HG03520 (cell line): Measurements from ENCODE around the gene RDH11.
"Not testable (repeated sequence)": the region's sequence is repeated elsewhere in the genome, so short reads cannot be mapped to it uniquely, and the experiment has no call there.

Source experiments
- ATAC-seq: cut with Tn5 transposase; IDR thresholded peaks from one replicate; pipeline ENCODE4 v1.9.1; 2021; ENCODE audit warnings: mild to moderate bottlenecking, moderate library complexity; ENCODE audit not compliant: unreplicated experiment

Gene RDH11

DNA sequence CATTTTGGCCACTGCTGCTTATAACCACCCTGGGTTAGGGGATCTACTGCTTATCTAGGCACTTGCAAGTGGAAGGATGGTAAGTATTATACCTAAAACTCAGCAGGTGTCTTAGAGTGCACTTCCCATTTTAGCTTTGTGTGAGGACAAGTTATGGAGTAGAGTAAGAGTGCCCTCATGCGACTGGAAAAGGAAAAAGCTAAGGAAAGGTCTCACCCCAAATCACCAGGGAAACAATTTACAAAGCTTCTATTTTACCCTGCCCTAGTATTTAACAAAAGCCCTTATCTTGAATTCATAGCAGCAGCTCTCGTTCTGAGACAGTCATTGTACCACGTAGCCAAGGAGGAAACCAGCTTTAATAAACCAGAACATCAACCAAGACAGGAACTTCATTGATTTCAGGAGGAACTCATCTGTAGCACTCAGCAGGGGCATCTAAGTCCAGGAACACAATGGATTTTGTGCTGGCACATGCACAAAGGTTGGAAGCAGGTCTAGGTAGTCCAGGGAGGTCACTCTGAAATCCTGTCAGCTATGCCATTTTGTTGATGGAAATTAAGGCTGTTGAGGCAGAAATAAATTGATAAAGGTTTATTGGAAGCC, 9.0 kb upstream of the RDH11 start:
- no peak for ATAC-seq

DNA sequence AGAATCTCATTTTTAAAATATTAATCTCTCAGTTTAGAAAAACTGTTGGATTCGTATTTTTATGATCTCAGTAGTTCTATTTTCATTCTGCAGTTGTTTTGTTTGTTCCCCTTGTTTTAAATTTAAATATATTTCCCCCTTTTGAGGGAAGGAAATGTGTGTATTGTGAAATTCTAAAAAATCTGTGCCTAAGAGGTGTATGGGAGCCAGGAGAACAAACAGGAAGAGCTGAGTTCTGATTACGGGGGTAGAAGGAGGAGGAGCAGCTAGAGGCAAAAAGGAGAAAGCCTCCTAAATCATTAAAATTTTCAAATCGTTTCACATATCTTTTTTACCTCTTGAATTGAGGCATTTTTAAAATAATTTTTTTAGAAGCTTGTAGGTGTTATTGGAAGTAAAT, 8.4 kb upstream of the RDH11 start:
- no peak for ATAC-seq

DNA sequence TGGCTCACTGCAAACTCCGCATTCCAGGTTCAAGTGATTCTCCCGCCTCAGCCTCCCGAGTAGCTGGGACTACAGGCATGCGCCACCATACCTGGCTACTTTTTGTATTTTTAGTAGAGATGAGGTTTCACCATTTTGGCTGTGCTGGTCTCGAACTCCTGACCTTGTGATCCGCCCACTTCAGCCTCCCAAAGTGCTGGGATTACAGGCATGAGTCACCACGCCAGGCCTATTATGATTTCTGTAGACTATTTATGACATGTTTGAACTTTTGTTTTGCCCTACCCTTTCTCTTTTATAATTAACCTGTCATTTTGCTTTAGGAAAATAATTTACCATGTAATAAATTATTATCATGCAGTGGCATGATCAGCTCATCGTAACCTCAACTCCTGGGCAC, 5.9 kb upstream of the RDH11 start, which contains the start of gene RDH12:
Gene RDH12, plus strand, starts transcription at position 395 of the 400 bp plus-strand sequence. CDS start 20,757 bp downstream, outside the sequence.
- ATAC-seq: not testable (repeated sequence)

DNA sequence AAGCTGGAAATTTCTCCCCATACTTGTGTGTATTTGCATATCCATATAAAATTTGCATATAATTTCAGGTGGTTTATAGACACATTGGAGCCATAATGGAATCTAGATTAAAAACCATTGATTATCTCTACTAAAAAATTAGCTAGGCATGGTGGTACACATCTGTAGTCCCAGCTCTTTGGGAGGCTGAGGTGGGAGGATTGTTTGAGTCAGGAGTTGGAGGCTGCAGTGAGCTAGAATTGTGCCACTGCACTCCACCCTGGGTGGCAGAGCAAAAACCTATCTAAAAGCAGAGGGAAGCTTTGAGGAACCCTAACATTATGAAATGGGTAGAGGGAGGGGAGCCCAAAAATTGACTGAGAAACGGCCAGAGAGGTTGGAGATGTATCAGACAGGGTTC, 2.6 kb upstream of the RDH11 start:
- no peak for ATAC-seq

DNA sequence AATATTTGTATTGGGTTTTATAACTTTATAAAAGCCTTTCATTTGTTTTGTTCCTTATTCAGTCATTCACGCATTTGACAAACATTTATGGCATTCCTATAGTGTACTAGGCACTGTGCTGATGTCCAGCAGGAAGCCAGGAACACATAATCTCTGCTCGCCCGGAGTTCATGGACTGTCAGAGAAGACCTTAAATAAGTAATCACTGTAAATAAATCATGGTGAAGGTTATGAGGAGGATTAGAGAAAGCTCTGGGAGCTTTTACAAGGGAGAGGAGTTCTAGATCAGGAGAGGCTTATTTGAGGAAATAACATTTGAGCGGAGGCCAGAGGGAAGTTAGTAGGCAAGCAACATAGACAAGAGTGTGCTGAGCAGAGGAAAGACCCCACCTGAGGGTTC, 1.4 kb upstream of the RDH11 start:
- no peak for ATAC-seq

DNA sequence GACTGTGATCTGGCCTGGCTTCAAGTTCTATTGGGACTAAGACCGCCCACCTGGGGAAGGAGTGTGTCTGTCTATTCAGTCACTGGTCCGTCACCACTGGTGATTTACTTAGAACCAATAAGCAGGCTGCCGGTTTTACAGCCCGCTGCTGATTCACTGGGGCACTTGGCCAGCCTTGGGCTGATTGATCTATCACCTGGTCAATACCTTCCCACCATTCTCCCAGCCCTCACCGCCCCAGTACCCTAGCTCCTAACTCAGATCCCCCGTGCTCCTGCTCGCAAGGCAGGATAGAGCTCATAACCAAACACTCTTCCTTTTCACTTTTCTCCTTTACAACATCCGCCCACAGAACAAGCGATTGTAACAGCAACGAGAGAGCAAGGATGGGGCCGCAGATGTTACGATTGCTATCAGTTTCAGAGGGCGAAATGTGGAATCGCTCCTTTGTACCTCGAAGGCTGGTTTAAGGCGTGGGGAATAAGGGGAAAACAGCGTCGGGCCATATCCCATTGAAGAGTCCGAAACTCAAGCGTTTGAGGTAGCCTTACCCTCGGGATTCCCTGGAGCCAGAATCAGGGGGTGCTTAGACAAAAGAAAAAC, 672 bp downstream of the RDH11 start:
- ATAC-seq: peak; percentile 79

DNA sequence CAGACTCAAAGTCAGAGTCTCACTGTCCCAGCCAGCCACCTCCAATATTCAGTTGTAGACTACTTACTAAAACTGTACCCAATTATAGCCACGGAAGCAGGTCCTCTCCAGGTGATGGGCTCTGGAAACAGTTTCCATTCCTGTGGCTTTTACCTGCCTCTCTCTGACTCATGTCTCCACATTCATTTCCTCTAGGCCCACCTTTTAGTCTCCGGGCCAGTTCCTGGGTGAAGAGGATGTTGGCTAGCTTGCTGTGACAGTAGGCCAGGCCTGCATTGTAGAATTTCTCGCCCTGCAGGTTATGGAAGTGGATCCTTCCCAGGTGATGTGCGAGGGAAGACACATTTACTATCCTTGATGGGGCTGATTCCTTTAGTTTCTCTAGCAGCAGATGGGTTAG, 5.6 kb downstream of the RDH11 start:
- ATAC-seq: no peak

DNA sequence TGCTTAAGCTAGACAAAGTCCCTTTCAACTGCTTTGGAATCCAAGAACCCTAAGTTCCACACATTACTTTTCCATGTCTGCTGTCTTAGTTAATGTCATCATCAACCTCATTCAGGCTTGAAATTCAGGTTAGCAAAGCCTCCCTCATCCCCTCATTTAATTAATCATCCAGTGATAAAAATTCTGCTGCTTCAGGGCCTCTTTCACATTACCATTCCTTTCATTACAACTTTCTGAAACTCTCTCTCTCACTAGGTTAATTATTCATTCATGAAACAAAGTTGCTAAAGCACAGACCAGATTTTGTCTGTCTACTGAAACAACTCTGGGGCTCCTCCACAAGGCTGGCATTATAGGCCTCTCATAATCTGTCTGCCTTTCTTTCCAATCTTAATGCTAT, 11.7 kb downstream of the RDH11 start:
- no peak for ATAC-seq

DNA sequence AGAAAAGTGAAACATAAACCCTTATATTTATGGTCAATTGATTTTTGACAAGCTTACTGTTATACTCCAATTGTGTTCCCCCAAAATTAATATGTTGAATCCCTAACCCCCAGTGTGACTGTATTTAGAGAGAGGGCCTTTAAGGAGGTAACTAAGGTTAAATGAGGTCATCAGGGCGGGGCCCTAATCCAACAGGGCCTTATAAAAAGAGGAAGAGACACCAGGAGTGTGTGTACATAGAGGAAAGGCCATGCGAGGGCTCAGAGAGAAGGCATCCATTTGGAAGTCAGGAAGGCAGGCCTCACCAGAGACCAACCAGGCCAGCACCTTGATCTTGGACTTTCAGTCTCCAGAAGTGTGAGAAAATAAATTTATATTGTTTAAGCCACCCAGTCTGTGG, 14.6 kb downstream of the RDH11 start:
- ATAC-seq: no peak

DNA sequence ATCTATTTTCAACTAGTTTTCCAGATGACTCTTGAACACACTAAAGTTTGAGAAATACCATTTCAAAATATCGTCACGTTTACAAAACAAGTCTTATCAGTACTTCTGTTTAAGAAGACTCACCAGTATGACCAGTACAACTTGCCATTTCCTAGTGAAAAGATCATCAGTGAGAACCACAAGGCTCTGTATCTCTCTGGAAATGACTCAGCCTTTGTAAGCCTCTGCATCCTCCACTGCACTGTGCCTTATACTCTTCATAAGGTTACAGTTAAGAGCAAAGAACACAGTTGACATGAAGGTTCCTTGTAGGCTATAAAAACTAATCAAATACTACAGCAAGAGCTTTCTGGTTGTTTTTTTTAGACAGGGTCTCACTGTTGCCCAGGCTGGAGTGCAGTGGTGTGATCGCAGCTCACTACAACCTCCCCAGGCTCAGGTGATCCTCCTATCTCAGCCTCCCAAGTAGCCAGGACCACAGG, 15.4 kb downstream of the RDH11 start:
- peak; percentile 93 for ATAC-seq

DNA sequence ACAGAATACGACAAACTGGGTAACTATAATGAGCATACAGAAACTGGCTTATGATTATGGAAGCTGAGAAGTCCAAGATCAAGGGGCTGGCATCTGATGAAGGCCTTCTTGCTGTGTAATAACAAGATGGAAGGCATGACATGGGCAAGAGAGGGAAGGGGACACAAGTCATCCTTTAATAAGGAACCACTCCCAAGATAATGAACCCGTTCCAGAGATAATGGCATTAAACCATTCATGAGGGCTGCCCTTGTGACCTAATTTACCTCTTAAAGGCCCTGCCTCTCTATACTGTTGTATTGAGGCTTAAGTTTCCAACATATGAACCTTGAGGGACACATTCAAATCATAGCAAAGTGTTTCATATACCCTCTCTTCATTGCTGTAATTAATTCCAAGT, 16.6 kb downstream of the RDH11 start:
- ATAC-seq: no peak

DNA sequence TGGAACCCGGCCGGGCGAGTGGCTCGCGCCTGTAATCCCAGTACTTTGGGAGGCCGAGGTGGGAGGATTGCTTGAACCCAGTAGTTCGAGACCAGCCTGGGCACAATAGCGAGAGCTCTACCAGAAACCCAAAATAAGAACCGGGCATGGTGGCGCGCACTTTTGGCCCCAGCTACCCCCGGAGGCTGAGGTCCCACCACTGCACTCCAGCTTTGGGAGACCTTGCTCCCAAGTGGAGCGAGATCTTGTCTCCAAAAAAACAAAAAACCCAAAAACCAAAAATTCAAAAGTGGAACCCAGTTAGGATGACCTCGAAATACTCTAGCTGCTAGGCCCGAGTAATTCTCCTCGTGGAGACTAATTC, 20.4 kb downstream of the RDH11 start:
- no peak for ATAC-seq

DNA sequence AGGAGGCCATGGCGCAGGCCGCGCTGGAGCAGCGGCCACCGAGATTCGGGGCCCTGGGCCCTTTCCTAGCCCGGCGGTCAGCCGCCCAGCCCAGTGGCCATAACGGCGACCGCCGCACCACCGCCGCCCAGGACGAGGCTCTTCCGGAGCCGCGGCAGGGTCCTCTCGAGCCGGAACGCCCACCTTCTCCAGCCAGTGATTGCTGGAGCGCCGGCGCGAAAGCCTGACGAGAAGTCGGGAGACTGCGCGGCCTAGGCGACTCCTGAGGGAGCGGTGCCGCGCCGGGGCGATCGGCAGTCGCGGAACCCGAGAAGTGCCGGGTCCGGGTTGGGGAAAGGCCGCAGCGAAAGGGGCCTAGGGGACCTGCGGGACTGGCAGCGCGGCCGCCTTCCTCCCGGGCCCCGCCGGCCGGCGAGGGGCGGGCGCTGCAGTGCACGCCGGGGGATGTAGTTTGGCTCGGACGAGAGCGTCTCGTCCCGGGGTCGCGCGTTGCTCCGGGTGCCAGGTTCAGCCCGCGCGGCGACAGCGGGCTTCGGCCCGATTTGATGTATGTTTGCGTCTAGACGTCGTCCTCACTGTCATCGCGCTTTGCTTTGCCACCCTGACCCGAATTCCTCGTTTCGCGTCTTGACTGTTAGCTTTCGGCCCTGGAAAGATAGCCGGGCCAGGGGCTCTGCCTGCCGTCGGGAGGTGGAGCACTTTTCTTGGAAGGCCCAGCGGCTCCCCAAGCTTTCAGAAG, 20.9 kb downstream of the RDH11 start, which contains the start of gene VTI1B:
Gene VTI1B, minus strand, starts transcription at position 153 of the 739 bp plus-strand sequence. Its CDS starts 143 bp downstream, at position 10.
- ATAC-seq: peak; percentile 70

DNA sequence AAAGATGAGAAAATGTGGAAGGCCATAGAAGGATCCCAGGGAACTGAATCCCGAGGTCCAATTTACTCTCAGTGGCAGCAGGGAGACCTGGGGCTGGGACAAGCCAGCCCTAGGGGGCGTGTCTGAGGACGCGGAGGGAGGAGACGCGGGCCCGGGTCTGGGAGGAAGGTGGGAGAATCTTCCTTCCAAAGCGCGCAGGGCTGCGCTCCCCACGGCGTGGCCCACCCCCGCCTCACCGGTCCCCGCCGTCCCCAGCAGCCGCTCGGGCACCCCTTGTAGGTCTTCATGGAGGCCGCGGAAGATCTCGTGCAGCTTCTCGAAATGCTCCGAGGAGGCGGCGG, 21.5 kb downstream of the RDH11 start:
- ATAC-seq: peak; percentile 43

DNA sequence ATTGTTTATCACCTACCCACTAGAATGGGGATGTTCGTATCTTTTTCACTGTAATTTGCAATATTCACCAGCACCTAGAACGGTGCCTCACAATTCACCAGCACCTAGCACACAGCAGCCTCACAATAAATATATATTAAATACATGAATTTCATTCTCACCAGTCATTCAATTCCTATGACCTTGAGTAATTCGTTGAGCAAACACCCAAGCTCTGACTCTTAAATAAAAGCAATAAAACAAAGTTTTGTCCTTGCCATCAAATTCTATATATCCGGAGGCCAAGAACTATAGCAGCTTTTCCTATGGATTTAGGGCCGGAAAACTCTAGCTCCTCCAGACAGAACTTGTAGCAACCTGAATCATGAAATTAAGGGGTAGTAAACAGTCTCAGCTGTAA, 22.1 kb downstream of the RDH11 start:
- no peak for ATAC-seq

DNA sequence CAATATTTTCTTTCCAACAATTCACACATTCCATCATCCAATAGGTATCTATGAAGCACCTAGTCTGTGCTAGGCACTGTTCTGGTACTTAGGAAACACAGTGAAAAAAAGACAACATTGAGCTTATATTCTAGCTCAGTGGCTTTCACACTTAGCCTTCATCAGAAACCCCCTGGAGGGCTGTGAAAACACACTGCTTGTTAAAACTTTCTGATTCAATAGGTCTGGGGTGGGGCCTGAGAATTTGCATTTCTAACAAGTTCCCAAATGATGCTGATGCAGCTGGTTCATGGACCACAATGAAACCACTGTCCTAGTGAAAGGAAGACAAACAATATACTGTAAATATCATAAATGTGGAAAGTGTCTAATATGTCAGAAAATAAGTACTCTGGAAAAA, 27.0 kb downstream of the RDH11 start:
- no peak for ATAC-seq

DNA sequence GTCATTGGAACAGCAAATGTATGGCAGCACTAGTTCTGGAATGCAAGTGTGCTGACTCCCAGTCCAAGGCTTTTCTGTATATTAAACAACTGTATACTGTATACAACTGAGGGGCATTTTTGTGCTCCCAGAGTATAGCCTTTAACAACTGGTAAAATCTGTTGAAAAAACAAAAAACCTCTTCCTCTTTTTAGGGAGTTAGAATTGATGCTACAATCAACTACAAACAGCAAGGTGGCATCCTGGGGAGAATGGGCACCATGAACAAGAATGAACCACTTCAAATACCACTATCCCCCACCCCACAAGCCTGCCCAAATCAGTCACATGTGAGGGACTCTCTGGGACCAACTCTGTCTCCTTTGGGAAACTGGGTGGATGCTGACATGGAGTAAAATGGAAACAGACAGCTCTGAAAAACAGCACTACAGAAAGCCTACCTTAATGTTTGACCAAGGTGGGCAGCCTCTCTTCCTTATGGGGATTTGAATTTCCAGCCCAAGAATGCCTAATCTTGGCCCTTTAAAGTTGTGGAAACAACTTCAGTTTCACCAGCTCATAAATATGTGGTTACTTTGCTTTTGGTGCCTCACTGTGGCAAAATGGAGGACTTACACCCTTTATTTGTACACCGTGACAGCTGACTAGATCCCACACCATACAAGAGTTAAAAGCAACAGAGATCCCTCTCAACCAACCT, 28.7 kb downstream of the RDH11 start:
- no peak for ATAC-seq

DNA sequence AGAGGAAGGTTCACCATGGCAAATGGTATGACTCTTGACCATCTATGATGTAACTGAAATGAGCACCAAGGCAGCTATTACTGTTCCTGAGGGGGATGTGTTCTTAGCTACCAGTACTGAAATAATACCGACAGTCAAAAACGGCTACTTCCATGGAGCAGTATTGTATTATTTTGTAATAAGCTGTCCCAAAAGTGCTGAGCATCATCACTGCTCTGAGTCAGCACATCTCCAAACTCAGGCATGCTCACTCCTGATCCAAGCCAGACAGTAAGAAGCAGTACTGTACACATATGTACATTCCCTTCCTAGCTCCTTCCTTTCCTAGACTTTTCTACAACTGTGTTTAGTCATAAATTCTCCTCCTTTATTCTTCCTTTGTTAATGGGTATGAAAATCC, 29.7 kb downstream of the RDH11 start:
- ATAC-seq: no peak

DNA sequence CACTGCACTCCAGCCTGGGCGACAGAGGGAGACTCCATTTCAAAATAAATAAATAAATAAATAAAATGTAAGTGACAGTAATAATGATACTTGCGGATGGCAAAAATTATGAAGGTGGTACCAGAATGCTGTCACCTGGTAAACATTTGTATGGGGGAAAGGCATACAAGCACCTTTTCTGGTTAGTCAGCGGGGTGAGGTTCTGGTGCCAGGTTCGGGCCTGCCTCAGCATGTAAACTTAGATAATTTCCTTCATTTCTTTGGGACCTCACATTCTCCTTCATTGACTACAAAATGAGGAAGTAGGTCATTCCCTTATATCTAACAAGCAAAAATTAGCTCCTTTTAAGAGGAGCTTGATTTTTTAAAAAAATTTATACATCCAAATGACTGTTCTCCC, 31.9 kb downstream of the RDH11 start:
- ATAC-seq: no peak

DNA sequence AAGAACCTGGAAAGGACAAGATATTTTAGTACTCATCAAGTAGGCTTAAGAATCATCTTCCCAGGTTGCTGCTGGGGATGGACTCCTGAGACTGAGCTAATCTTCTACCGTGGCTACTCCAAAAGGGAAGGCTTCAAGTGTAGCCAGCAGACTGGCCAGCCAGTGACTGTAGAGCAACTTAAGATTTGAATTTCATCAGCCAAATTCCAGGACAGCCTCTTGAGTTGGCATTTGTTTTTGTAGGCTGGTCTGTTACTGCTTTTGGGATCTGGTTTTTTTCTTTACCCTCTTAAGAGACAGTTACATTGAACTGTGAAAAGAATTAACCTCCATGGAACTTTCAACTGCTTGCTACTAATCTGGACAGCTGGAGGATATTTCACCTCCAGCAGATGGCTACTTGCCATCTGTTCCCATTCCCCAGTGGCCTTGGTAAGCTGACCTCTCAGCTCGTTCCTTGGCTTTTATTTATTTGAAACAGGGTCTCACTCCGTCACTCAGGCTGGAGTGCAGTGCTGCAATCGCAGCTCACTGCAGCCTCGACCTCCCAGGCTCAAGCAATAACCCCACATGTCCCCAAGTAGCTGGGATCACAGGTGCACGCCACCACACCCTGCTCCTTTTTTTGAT, 41.8 kb downstream of the RDH11 start:
- ATAC-seq: no peak

DNA sequence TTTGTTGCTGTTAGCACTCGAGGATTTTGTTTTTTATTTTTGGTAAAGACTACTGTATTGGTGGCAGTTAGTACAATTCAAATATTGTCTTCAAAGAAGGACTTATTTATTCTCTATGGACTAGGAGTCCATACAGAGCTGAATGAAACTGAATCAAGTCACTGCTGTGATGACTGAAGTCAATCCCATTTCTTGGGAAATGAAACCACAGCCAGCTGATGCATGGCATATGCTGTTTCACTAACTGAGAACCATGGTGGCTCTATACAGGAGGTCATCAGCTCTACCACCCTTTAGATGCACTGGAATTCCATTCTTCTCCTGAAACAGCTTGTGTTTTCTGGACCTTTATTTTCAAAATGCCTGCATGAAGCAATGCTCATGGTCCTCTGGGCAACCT, 43.4 kb downstream of the RDH11 start:
- ATAC-seq: no peak
